GM19025 (cell line): ENCODE measurements around the gene ARMC9.
"Not testable (repeated sequence)": the region's sequence is repeated elsewhere in the genome, so short reads cannot be mapped to it uniquely, and the experiment has no call there.

Experiments
- ATAC-seq: cut with Tn5 transposase; IDR thresholded peaks from one replicate; pipeline ENCODE4 v1.9.1; 2021; ENCODE audit warnings: mild to moderate bottlenecking, low read depth, moderate library complexity; ENCODE audit not compliant: unreplicated experiment

ARMC9 gene

DNA sequence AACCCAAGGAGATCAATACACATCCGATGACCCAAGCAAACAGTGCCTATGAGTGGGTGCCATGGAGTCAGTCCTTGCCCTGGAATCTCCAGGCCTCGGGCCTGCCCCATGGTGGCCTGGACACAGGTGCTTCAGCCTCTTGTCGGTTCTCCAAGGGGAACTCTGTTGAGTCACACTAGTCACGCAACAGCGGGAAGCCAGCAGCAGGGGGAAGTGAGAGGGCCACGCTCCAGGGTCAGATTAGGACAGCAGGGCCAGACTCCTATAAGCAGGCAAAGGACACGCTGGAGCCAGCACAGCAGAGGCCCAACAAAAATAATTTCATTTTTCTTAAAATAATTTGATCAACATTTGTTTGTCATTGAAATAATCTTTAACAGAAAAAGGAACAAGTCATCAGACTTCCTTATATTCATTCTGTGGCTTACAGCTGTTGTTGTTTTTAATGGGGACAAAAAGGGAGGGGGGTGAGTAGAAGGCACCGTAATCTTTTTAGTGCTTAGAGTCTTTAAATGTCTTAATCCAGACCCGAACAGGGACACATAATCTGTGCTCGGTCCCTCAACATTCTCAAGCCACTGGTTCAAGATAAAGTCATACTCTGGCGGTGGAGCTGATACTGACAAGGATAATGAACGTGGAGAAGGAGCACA lies 16.4 kb upstream of the ARMC9 start:
- no peak for ATAC-seq

DNA sequence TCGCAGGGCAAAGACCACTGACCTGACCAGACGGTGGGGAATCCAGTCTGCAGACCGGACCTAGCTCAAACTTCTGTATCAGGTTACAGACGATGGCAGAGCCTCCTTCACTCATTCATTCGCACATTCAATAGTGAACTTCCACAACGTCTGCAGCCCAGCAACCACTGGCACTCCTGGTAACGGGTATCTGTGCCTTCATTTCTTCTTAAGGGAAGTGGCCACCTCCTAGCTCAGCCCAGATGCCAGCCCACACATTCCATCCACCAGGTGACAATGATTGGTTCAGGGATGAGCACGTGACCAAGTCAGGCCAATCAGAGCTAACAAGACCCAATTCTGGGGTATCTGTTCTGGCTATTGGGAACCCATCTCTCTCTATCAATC lies 15.9 kb upstream of the ARMC9 start:
- no peak for ATAC-seq

DNA sequence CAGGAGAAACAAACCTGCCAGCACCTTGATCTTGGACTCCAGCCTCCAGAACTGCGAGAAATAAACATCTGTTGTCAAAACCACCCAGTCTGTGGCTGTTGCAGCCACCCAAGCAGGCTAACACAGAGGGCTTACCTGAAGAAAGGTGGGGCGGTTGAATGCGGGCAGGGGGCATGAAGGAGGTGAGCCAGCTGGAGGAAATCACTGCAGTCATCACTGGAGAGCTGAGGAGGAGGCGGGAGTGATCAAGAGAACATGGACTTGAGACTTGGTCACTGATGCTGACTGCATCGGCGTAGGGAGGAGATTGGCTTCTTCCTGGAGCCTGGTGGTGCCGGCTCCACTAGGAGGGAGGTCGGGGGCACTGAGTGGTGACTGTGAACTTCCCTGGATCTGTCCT lies 14.6 kb upstream of the ARMC9 start:
- ATAC-seq, result no peak

DNA sequence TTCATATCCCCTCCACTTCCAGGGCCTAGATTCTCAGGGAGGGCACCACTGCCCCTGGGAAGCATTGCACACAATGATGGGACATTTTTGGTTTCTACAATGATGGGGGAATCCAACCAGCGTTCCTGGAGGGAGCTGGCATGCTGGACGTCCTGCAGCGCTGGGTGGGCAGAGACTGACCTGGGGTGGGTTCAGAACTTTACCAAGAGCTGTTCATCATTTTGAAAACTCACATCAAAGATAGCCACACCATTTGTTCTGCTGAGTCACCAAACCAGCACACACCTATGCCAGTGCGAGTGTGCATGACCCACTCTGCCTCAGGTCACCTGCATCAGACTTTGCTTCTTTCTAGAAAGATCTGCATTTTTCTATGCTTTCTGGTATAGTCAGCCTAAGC lies 14.1 kb upstream of the ARMC9 start:
- no peak for ATAC-seq

DNA sequence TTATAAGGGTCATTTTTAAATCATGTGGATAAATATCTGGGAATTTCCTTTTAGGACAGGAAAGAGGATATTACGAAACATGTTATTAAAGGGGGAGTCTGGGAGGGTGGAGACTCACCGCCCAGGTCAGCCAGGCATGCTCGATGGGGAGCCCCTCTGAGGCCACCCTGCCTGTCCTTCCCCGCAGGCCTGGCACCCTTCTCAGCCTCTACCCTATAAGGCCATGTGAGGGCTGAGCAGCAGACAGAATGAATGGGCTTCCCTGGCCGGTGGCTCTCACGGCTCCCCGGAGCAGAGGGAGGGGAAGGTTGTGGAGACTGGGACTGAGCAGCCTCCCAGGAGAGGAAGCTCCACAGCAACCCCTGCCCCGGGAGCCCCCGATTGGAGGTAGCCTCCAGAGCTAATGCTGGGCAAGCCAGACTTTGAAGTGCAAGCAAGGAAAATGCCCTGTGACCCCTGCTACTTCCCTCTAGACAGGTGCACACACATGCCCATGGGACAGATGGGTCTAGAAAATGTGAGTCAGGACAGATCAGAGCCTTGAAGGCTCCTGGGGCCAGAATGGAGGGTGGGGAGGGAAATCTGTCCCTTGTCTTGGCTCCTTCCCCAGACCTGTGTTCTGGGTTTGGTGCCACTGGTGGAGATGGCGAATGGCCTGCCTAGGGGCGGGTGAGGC lies 13.2 kb upstream of the ARMC9 start:
- ATAC-seq, result no peak

DNA sequence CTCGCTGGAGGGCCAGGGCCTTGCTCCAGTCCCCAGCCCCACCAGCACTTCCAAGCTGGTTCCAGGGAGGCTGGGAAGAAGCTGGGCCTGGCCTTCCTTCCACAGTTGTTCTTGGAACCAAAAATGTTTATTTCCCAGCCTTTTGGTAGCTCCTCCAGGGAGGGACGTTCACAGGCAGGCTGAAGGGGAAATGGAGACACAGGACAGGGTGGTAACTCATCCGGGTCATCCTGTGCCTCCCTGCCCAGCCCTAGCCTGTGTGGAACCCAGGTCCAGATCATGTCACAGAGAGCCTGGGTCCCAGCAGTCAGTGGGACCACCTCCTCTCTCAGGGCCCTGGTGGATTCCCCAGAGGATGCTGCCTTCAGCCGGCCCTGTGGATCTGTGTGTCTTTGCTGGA lies 12.5 kb upstream of the ARMC9 start:
- ATAC-seq, result no peak

DNA sequence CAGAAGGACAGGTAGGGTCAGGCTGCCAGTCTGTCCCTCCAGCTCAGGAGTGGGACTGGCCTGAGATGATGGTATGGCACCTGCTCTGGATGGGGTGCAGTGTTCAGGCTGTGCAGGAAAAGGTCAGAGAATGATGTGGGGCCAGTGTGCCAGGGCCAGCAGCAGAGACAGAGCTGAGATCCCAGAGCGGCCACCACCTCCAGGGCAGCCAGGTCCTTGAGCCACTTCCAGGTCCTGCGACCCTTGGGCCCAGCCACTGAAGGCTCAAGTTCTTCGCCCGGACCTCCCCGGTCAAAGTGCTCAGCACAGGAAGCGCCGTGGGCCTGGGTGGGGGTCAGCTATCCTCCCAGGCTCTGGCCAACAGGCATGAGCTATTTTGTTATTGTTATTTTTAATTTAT lies 12.1 kb upstream of the ARMC9 start:
- no peak for ATAC-seq

DNA sequence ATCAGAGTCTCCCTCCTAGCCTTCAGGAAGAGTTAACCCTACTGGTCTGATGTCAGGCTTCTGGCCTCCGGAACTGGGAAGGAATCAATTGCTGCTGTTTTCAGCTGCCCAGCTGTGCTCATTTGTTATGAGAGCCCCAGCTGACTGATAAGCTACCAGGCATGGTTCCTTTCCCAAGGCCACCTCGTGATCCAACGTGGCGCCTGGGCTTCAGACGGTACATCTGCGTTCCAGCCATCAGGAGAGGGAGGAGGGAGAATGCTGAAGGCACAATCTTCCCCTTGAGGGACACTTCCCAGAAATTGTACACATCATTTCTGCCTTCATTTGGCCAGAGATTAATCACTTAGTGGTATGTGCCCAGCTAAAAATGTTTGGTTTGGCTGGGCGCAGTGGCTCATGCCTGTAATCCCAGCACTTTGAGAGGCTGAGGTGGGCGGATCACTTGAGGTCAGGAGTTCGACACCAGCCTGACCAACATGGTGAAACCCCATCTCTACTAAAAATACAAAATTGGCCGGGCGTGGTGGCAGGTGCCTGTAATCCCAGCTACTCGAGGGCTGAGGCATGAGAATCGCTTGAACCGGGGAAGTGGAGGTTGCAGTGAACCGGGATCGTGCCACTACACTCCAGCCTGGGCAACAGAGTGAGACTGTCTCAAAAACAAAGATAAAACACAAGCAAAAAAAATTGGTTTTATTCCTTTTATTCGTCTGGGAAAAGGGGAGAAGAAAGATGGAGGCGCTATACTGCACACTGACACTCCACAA lies 10.5 kb upstream of the ARMC9 start:
- ATAC-seq, result no peak

DNA sequence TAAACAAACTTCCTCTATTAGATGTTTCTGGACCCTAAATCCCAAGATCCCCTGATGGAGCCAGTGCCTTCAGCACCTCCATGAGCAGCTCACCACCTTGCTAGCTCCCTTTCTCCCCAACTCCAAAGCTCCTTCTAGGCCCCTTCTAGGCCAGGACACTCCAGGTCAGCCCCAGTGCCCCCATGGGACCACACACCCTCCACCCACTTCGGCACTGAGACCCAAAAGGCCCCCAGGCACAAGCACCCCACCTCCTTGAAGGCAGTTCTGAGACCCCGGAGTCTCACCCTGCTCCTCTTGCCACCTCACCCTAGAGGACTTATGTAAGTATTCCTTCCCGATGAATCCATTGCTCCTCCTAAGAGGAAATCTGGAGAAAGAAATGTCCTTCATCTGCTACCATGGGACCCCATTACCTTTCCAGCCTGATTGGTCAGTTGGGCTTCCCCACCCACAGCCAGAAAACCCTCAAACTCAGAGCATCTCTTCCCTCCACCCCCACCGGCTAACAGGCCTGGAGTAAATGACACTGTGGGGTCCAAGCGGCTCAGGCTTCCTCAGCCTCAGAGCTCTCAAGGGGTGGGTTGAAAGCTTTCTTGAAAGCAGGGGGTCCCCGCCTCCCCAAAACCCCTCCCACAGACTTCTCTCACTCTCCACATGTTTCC lies 9.8 kb upstream of the ARMC9 start:
- ATAC-seq, result no peak

DNA sequence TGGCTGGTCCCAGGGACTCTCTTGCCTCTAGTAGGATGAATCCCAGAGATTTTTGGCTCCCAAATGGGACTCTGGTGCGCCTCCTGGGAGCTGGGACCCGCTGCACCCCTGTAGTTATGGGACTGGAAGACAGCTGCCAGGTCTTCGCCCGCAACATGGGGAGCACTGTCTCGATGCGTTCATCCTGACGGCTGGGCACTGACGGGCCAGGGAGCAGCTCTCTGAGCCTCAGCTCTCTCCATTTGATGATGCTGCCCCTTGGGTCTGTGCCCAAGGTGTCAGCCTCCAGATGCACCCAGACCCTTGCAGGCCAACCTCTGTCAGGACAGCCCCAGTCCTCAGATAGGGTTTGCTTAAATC lies 9.3 kb upstream of the ARMC9 start:
- no peak for ATAC-seq

DNA sequence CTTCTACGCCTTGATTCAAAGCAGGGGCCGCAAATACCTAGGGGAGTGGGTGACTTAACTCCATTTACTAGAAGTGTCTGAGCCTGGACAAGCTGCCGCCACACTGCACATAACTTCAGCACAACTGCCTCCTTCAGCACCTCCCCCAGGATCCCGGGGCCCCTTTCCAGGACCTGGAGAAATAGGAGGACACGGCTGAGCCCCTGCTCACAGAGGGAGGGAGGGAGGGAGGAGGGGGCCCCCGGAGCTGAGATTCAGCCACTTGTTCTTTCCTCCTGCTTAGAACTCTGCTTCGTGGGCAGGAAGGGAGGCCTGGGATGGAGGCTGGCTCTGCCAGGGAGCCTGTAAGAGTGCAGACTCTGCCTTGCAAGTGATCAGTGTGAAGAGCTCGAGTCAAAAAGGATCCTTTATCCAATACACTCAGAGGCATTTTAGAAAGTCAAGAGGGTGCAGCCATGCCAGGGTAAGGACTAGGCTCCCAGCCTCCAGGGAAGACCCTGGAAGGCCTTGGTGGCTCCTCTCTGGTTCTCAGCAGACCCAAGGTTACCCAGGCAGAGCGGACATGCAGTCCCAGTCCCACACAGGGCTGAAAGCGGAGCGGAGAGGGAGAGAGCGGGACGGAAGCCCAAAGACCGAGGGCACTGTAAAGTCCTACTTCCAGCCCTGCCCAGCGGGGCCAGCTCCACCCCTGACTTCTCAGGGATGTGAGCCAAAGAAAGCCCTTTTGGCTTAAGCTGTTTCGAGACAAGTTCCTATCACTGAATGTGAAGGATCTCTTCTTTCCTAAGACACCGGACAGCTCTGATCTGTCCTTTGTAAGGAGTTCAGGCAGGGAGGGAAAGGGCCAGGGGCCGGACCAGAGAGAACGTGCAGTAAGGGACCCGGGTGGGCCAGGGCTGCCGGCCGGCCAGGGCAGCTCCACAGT lies 8.6 kb upstream of the ARMC9 start:
- ATAC-seq, result no peak

DNA sequence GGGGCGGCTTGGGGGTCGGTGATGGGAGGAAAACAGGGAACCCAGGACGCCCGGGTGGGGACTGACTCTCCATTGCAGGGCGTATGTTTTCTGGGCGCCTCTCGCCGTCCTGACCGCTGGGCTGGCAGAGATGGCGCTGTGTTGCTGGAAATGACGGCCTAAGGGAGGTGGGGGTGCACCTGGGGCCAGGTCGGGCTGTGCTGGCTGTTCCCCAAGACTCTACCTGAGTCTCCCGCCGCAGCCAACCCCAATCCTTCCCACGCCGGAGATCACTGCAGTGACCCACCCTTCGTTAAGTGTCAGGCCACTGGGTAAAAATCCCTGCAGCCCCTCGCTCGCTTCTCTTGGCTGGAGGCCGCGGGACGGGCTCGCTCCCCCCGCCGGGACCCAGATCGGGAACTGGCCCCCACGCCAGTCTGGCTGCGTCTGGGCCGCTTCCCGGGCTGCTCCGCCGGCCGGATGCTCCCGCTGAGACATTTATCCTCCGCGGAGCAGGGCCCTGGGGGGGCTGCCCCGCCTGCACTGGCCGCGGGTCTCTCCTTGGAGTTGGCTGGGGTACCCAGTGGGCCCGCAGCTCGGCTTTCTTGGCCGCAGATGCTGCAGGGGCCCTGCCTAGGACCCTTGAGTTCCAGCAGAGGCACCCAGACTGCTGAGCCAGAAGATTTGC lies 7.8 kb upstream of the ARMC9 start:
- ATAC-seq, result no peak

DNA sequence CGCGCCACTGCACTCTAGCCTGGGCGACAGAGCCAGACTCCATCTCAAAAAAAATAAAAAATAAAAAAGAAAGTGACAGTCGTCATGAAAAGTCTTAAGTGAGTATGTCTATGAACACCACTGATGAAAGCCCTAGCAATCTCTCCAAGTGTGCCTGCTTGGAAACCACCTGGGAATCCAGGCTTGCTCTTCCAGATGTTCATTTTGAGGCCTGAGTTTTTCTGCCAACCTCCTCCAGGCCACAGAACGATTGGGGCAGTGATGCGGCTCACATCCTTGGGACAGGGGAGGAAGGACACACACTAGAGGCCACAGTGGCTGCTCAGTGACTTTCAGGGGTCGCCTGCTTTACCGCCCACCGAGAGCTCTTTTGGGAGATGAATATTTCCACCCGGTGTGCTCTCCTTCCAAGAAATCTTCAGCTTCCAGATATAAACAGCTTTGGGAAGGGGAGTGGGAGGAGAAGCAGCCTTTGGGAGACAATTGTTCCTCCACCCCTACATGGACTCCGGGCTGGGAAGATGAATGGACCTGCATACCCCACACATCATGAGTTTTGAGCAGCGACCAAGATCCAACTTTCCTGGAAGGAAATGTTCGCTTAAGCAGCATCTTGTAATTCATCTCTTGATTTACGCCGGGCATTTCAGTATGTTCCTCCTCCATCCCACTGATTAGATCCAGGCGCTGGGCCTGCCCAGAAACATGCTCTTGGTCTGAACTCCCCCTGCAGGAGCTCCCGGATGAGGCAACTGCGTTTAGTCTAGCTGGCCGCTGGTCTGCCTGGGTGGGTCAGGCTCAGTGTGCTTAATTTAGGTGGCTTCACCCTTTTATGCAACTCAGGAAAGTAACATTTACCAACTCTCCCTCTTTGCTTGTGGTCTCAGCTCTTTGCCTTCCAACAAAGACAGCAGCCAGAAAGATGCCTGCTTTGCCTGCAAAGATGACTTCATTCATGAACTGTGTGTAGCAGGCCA lies 6.2 kb upstream of the ARMC9 start:
- no peak for ATAC-seq

DNA sequence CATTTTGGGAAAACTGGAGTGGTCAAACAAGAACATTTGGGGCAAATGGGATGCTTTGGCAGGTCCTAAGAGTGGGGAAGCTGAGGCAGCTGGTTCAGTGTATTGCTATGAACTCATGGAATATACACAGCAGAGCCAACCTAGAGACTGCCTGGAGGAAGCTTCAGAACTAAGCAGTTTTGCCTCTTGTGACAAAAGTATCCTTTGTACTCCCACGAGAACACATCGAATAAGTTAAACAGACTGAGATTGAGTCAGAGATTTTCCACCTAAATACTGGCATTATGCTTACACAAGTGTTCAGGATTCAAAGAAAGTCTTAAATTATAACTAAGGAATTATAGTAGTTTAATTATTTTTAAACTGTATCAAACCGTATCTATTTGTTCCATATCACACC lies 5.2 kb upstream of the ARMC9 start:
- no peak for ATAC-seq

DNA sequence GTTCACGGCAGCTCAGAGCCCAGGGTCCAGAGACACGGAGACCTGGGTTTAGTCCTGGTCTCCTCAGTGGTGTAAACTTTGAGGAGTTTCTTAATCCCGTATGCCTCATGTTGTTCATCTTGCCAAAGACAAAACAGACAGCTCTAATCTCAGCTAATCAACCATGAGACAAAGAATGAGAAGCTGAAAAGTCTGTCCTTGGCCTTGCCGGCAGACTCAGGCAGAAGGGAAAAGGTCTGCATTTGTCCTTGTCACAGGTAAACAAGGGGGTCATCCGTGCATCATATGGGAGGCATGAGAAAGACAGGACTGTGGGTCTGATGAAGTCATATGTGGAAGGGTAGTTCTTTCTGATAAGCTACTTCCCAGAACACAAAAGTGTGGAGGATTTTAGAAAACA lies 1.8 kb upstream of the ARMC9 start:
- ATAC-seq, result no peak

DNA sequence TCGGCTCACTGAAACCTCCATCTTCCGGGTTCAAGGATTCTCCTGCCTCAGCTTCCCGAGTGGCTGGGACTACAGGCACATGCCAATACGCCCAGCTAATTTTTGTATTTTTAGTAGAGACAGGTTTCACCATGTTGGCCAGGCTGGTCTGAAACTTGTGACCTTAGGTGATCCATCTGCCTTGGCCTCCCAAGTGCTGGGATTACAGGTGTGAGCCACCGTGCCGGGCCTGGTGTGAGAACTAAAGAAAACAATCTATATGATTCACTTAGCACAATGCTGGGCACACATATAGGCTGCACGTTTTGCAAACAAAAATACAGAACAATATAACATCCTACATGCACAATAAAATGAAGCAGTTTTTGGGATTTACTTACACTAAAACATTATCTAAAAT lies 1.2 kb upstream of the ARMC9 start:
- ATAC-seq, result not testable (repeated sequence)

DNA sequence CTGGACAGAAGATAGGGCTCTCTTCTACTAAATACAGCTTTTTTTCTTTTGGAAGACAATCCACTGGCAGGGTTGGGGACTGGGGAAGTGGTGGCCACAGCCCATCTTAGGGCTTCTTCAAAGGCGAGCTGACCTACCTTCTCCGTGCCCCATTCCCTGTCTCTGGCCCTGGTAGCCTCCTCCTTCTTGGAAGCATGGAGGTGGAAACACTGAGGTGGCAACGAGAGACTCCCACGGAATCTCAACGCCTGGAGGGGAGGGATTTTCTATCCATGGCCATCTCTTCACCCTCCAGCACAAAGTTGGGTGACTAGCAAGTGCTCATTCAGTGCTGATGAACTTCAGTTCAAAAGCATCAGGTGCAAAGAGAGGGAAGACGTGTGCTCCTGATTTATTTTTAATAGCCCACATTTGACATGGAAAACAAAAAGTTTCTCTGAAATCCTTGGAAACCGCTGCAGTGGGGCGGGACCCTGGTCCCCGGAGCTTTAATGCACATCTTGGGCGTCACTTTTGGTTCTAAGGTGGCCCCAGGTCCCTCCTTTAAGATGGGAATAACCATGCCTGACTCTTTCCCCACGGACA lies 633 bp upstream of the ARMC9 start:
- no peak for ATAC-seq

DNA sequence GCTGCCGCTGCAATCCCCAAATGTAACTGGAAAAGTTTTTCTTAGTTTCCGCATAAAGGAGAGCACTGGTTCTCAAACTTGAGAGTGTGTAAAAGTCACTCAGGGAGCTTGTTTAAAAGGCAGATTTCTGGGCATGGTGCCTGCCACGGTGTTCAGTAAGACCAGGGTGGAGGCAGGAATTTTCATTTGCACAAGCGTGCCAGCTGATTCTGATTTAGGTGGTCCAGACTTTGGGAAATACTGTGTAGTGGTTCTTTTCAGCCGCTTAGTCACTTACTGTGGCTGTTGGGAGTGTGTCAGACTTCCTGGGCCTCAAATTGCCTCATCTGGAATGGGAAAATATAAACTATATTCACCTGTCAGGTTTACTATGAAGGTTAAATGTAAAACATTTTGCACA lies 788 bp downstream of the ARMC9 start:
- no peak for ATAC-seq
